Measurements from ENCODE around the gene HDAC4. TPM values are rescaled to one million over a fixed set of nuclear protein-coding genes. Genes with fewer than 3 reads are reported as not detected.

The HDAC4 gene
- polyA plus RNA-seq, 5 donors: 7.9 to 11.8 (median 10.9) TPM

DNA sequence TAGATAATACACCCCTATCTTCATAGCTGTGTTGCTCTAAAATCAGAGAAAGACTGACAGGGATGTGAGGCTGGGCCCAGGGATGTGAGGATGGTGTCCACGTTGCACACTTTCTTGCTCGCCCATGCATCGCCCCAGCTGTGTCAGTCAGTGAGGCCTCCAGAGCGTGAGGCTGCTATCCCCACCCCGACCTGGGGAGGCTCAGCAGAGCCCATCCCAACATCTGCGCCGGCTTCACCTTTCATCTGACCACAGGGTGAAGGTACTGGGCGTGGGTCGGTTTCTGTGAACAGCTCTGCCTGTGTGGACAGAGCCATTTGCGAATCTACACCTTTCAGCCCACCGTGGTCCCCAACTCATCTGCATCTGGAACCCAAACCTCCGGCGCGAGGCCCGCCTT is 255.7 kb downstream of the HDAC4 start:
- DNase-seq: no peak

DNA sequence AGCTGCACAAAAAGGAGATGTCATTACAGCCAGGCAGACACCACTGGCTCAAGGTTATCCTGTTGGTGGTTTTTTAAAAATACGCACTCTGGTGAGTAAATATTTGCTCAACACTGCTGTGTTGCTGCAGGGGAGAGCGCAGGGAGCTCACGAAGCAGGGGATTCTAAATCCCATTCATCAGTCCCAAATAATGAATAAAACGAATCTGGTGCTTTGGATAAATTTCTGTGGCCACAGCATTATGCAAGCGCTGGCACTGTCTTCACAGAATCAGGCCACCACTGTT is 256.2 kb downstream of the HDAC4 start:
- DNase-seq: no peak

DNA sequence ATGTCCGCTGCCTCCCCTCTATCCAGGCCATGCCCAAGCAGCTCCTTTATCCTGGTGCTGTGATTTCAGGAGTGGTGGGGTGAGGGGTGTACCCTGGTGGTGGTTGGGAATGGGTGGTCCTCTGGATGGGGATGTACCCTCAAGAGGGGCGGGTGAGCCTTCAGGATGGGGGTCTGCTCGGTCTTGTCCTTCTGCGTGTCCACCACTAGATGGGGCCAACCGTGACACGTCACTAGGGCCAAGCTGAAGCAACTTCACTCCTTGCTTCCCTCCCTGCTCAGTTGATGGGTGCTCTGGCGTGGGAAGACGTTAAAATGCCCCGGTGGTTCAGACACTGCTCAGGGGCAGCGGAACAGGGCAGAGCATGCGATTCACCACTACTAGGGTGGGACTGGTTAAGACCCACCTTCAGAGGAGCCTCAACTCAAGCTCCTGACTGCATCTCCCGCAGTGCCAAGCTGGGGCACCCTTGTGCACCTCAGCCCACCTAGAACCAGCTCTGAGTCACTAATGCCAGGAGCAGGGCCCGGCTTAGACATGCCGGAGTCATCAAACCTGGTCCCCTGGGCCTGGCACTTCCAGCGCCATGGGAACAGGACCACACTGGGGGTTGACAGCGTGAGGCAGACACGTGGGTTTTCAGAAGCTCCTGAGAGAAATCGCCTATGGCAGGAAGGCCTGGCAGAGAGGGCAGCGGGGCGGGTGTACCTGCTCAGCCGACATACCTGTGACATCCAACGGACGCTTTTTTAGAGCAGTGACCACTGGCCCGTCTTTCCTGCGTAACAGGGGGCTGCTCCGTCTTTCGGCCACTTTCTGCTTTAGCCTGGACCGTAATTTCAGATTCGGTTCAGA is 256.7 kb downstream of the HDAC4 start:
- DNase-seq: peak; percentile 16 to 24

DNA sequence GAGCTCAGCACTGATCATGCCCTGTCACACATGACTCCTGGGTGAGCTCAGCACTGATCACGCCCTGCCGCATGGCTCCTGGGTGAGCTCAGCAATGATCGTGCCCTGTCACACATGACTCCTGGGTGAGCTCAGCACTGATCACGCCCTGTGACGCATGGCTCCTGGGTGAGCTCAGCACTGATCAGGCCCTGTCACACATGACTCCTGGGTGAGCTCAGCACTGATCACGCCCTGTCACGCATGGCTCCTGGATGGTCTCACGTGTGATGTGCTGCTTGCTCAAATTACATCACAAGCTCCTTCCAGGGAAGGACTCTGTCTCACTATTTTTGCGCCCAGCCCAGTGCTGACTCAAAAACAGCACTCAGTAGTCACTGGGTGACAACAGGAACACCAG is 258.0 kb downstream of the HDAC4 start:
- no peak for DNase-seq

DNA sequence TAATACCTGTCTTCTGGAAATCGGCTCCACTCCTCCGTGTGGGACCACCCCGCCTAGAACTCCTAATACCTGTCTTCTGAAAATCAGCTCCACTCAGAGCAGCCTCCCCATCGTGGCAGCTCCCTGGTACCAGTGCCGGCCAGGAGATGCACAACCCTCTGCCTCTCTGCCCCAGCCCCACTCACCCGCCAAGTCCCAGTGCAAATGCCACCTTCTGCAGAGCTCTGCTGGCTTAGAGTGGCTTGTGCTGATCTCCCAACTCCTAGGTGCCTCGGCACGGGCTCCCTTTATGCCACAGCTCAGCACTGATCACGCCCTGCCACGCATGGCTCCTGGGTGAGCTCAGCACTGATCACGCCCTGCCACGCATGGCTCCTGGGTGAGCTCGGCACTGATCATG is 258.5 kb downstream of the HDAC4 start:
- no peak for DNase-seq

DNA sequence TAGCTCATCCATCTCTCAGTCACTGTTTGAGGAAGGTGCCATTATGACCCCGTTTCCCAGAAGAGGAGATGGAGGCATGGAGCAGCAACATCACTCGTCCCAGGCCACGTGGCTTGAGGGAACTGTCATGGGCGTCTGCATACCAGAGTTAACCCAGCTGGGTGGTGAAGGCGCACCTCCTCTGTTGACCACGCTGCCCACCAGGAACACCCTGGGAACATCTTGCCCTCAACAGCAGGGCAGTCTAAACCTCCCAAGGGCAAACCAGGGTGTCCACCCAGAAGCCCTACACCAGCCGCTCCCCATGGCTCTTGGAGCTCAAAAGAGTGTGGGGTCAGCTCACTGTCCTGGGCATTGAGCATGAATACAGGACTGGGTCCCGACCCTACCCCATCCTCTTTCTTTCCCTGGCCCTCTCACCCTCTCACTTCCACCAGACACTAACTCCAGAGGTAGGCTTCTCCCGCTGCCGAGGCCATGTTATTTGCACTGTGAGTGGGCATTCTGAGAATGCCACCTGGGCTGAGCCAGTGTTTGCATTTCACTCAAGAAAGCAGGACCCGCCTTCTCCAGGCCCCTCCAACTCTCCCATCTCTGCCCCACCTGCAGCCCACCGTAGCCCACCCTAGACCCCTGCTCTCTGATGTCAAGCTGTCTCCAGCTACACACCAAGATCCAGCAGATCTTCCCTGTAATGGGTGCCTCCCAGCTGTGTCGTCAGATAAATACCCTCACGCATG is 259.6 kb downstream of the HDAC4 start:
- no peak for DNase-seq

DNA sequence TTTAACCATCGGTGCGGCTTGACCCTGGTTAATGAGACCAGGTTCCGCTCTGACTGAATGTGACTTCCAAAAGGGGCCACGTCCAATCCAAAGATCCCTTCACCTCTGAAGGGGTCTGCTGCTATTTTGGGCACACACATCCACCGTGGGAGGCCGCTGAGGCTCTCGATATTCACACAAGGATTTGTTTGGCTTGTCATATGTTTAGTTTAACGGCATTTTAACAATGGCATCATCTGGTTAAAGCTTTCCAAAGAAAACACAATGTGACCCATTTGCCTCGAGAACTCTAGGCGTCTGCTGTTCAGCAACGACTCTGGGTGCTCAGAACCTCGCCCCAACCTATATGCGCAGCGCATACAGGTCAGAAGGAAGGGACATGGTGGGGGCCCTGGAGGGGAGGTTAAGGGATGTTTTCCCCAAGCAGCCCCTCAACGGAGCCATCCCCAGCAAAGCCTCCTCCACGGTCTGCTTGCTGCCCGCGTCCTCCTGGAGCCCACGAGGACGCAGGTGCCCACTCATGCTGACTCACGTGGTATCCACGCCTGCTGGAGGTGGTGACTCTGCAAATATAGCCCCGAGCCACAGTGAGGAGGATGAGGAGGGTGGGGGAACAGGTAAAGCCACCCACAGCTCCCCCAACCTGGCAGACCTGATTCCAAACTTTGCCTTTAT is 260.3 kb downstream of the HDAC4 start:
- DNase-seq: no peak

DNA sequence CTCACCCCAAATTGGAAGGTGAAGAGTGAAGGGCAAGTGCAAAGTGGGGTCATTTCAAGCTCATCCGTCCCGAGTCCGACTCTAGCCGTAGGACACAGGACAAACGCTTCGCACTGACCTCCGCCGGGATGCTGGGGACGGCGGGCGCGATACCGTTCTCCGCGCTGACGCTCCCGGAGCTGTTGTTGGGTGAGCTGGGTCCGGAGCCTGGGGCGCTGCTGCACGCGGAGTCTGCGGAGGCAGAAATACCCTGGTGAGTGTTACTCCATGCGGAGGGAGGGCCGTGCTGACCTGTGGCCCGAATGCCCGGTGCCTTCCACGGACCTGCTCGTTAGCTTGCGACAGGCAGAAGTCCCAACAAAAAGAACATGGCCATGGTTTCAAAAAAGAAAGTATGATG is 261.3 kb downstream of the HDAC4 start:
- no peak for DNase-seq

DNA sequence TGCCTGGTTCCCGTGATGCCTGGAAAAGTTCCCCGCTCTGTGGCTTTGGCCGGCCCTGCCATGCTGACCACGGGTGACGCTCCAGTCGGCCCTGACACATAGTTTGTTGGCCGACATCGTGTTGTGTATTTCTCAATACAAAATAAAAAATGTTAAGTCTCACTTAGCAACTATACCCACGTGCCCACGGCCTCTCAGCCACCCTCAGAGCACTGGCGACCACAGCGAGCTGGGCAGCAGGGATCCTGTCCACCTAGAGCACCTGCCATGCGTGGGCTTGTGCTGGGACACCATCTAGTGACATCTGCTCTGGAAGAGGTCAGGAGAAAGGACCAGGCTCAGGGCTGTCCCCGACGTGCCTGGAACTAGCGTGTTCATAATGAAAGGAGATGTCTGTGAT is 261.7 kb downstream of the HDAC4 start:
- DNase-seq: no peak

DNA sequence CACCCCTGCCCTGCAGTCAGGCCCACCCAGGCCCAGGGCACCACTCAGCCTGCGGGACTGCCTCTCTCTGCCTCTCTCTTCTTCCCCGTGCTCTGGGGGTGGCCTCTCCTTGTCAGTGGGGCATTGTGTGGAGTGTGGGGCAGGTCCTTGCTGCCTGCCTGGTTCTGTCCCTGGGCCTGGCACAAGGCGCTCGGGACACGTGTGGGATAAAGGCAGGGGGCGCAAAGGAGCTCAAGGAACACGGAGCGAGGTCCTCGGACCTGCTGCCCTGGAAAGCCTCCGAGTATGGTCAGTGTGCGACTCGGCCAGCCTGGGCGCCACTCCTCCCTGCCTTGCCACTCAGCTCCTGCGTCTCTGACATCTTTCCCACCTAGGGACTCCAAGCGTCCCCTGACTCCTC is 262.2 kb downstream of the HDAC4 start:
- DNase-seq: no peak

DNA sequence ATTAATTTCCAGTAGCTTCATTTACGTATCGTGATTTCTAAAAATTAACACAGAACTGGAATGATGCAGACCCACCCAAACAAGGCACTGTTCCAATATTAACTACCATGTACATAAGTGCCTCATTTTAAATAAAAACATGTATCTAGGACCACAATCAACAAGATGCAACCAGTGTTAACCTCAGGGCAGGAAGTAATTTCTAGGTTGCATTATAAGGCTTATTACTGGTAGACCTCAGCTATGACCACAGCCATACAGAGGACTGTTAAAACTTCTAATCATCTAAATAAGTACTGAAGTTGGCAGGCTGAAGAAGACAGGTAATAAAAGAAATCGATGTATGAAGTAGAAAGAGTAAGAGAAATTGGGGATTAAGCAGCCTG is 262.9 kb downstream of the HDAC4 start:
- no peak for DNase-seq

DNA sequence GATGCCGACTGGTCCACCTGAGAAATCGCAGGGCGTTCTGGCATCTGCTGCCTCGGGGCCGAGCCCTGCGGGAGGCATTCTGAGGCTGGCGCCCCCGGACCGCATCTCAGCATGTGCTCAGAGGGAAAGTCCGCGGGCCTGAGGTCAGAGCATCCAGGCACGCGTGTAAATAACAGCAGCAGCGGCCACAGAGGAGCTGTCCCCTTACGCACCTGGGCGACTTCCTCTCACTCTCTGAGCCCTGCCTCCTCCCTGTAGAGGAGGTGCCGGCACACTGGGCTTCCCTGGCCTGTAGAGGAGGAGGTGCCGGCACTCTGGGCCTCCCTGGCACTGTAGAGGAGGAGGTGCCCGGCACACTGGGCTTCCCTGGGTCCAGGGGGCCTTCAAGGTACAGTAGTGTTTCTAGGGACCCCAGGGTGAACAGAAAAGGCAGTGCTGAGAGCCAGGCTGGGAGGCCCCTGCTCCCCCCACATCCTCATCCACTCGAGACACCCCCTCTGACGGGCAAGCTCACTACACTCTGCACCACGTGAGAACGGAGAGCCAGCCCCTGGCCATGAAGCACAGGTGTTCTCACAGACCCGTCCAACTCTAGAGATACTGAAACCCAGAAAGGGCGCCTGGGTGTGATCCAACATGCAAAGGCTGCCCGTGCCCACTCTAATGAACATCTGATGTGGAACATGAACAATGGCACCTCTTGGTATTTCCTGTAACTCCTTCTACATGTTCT is 263.5 kb downstream of the HDAC4 start:
- DNase-seq: no peak

DNA sequence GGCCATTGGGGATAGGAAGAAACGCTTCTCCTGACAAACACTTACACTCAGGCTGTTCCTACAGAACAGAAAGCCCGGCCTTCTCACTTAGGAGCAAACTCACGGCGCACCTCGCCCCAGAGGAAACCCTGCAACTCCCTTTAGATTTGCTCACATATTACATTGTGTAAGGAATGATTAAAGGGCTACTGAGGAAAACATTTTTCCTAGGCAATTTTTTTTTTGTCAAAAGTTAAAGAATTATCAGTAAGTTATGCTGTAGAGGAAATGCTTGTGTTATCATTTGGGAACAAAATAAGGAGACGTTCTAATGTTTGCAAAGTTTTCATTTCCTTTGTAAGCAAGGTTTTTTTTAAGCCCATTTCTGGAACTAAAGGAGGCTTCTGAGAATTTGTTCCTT is 264.1 kb downstream of the HDAC4 start:
- DNase-seq: no peak

DNA sequence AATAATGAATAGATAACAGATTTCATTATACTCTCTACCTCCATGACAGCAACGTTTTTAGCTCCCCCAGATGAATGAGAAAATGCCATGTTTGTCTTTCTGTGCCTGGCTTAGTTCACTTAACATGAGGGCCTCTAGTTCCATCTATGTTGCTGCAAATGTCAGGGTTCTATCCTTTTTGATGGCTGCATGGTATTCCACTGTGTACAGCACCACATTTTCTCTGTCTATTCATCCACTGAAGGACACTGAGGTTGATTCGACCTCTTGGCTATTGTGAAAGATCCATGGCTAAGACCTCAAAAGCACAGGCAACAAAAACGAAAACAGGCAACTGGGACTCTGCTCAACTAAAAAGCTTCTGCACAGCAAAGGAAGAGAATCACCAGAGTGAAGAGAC is 264.6 kb downstream of the HDAC4 start:
- DNase-seq: no peak

DNA sequence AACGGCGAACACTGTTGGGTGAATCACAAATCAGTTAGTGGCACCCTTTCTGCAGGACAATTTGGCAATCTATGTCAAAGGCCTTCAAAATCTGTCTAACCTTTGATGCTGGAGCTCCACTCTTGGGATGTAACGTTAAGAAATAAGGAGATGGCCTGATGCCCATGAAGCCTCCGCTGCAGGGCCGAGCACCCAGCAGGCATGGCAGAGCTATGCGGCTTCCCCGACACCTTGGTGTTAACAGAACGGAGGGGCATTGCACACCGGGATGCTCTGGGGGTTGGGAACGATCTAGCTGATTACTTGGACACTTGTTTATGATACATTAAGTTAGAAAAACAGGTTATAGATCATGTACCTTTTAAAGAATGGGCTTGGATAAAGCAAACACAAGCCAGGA is 265.3 kb downstream of the HDAC4 start:
- no peak for DNase-seq

DNA sequence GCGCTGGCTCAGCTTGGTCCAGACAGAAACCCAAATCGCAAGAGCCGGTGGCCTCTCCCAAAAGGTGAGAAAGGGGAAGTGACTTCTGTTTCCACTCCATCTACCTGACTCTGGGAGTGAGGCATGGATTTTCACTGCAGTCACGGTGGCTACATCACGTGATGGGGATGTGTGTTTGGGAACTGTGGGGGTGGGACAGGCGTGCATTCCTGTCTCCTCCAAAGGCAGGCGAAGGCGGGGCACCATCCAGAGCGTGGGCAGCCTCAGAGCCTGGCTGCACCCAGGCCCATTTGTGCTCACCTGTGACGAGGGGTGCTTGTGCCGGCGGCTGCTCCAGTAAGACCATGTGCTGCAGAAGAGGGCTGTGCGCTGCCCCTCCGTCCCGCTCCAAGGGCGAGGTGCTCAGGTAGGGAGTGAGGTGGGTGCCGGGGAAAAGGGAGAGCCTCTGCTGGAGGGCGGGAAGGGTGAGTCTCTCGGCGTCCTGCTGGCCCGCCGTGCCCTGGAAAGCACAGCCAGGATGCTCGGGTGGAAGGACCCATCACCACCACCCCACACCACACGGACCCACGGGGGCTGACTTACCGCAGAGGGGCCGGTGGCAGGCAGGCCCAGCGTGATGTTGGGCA is 266.8 kb downstream of the HDAC4 start:
- DNase-seq: no peak

DNA sequence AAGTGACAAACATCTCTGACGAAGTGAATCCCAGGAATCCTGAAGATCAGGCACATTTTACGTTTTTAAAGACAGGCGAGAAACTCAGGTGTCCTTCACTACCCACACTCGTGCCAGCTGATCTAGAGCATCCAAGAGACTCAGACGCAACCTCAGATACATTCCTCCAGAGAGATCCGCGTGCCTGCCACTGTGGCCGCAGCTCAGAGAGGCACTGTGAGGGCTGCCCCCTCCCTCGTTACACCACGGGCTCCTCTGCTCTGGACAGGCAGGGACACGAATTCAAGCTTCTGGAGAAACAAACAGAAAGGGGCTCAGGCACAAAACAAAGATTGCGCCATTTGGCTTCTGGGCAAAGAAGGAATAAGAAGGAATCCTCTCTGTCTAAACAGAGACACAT is 268.0 kb downstream of the HDAC4 start:
- DNase-seq: no peak

DNA sequence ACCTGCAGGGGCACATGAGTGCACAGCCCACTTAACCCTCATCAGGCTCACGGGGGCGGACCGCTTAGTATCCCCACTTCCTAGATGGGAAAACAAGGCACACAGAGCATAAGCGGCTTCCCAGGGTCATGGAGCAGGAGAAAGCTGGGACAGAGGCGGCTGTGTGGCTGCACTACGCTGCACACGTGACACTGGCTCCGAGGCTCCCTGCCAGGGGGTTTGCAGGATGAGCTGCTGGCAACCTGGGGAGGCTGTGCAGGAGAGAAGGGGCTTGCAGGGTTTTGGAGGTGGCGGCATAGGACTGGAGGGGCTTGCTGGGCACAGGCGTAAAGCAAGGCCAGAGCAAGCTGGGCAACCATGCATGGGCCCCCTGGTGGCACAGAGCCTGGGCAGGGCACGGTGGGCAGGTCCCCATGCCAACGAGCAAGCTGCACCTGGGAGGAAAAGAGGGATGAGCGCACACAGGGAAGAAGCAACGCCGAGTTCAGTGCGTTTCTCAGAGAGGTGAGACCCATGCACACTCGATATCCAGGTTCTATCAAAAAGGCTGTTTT is 268.6 kb downstream of the HDAC4 start:
- no peak for DNase-seq

DNA sequence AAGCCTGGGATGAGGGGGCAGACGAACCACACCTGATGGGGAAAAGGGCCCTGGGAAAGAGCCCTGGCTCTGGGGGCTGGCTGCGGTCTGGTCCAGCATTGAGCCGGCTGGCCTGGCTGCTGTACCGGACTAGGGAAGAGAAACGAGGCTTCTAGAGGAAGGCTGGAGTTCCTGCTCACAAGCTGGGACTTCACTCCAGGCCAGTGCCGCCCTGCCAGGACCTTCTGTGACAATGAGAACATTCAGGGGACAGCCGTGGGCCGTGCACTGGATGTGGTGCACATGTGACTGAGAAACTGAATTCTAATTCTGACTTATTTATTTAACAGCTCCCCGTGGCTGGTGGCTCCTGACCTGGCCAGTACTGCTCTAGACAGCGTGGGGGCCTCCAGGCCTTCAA is 269.3 kb downstream of the HDAC4 start:
- DNase-seq: no peak

DNA sequence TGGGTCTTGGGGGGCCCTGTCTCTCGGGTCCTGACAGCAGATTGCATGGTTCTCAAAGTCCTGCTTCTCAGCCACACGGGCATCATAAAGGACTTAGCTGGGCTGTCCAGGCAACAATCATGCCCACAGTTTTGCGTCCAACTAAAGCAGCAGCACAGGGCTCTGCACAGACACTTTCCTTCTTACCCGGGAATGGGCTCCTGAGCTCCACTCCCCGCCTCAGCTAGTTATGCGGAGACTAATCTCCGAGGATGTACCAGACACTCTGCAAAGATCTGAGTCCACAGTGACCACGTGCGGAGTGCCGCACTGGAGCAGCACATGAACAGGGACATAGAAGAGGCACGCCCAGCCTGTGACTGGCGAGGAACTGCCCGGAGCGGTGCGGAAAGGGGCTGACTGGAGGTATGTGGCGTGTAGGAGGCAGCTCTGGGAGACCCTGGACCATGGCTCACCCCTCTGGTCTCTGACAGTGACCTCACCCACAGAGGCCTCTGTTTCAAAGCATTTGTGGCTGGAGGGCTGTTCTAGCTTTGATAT is 270.0 kb downstream of the HDAC4 start:
- no peak for DNase-seq

DNA sequence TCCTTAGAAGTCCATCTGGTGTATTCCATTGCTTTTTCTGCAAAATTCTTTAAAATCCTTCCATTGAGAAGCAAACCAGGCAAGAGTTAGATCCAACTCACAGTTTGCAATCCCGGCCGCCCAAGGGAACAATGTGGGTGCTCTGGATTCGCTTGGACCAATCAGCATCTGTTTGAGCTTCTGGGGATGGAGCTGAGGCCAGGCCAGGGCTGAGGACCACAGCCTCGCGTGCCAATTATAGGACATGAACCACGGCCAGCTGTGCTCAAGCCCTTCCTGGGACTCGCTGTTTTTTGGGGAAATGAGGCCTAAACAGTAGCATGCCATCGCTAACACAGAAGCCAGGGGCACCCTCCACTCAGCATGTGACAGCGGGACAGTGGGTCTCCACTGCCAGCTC is 270.8 kb downstream of the HDAC4 start:
- no peak for DNase-seq

Measured in right lung (tissue), 5 donors.